ENCODE results near the gene XRN2. TPM values are rescaled to one million over a fixed set of nuclear protein-coding genes. Genes with fewer than 3 reads are reported as not detected.

XRN2 gene
- polyA plus RNA-seq, 3 donors: 53.1 to 111 (median 101) TPM

GRCh38 chr20:21286775-21287174 is 16.4 kb upstream of the XRN2 start:
- H3K4me3 ChIP-seq (replicated peaks in 1 of 3; ENCODE audit: low read depth in 2 of 3, low read length in 3 of 3): no peak overlapping the region
- no peaks in the 10 kb centered on the region for H3K79me2 ChIP-seq (ENCODE audit: insufficient read depth, low read length)
- no peak overlapping the region for H3K9ac ChIP-seq (ENCODE audit: insufficient read depth, low read length, poor library complexity, severe bottlenecking)
- intact Hi-C loops (cut with micrococcal nuclease): no loop called here
- no CpG with 5 or more reads among the region's 4 CpGs for WGBS (ENCODE audit: insufficient coverage)
- H3K36me3 Mint-ChIP-seq: no peaks in the 10 kb centered on the region
- H3K27me3 ChIP-seq (ENCODE audit: control insufficient read depth in 2 of 2, insufficient read depth in 2 of 2, low read length in 2 of 2): peaks cover 2 to 5% of the 10 kb centered on the region in 2 donors
- no peaks in the 10 kb centered on the region for H3K36me3 ChIP-seq (replicated peaks in 1 of 2; ENCODE audit: control insufficient read depth in 1 of 2, insufficient read depth in 2 of 2, low read length in 2 of 2)
- H3K9me3 ChIP-seq (replicated peaks in 1 of 2; ENCODE audit: control insufficient read depth in 1 of 2, insufficient read depth in 1 of 2, low read length in 2 of 2): peaks cover 2 to 6% of the 10 kb centered on the region in 2 donors
- H3K4me2 ChIP-seq (replicated peaks; ENCODE audit: extremely low read depth, low read length, poor library complexity, severe bottlenecking): no peak overlapping the region
- H2AFZ ChIP-seq (ENCODE audit: insufficient read depth, low read depth, low read length, poor library complexity, severe bottlenecking): no peak overlapping the region
- H3K4me1 Mint-ChIP-seq: no peaks in the 10 kb centered on the region
- no peak overlapping the region for H3K4me3 Mint-ChIP-seq
- peaks cover 15 to 27% (median 18%) of the 10 kb centered on the region in 3 donors for H3K27me3 Mint-ChIP-seq (ENCODE audit: low read depth in 3 of 3)
- no peak overlapping the region for H3K27ac Mint-ChIP-seq
- no peaks in the 10 kb centered on the region for H4K20me1 ChIP-seq (ENCODE audit: insufficient read depth, low read length)
- no peak for DNase-seq
- H3K4me1 ChIP-seq (ENCODE audit: control insufficient read depth in 1 of 2, insufficient read depth in 2 of 2, low read length in 2 of 2): no peaks in the 10 kb centered on the region
- TF ChIP-seq, protein P1, sequence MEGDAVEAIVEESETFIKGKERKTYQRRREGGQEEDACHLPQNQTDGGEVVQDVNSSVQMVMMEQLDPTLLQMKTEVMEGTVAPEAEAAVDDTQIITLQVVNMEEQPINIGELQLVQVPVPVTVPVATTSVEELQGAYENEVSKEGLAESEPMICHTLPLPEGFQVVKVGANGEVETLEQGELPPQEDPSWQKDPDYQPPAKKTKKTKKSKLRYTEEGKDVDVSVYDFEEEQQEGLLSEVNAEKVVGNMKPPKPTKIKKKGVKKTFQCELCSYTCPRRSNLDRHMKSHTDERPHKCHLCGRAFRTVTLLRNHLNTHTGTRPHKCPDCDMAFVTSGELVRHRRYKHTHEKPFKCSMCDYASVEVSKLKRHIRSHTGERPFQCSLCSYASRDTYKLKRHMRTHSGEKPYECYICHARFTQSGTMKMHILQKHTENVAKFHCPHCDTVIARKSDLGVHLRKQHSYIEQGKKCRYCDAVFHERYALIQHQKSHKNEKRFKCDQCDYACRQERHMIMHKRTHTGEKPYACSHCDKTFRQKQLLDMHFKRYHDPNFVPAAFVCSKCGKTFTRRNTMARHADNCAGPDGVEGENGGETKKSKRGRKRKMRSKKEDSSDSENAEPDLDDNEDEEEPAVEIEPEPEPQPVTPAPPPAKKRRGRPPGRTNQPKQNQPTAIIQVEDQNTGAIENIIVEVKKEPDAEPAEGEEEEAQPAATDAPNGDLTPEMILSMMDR (IDR thresholded peaks at IDR 0.05): no peak
- H3K9me3 Mint-ChIP-seq: peaks cover 5 to 17% (median 11%) of the 10 kb centered on the region in 7 donors
- H3K27ac ChIP-seq (ENCODE audit: low read depth in 1 of 2, low read length in 2 of 2): no peak overlapping the region

- H3K9me3 Mint-ChIP-seq: peaks cover 5 to 16% (median 11%) of the 10 kb centered on the region in 7 donors
- no peak for DNase-seq
- Histone ChIP-seq H4K20me1 (ENCODE audit: insufficient read depth, low read length) (no peaks in the 10 kb centered on the region), H3K36me3 (replicated peaks in 1 of 2; ENCODE audit: control insufficient read depth in 1 of 2, insufficient read depth in 2 of 2, low read length in 2 of 2) (no peaks in the 10 kb centered on the region), H3K4me3 (replicated peaks in 1 of 3; ENCODE audit: low read depth in 2 of 3, low read length in 3 of 3) (no peak overlapping the region), H3K79me2 (ENCODE audit: insufficient read depth, low read length) (no peaks in the 10 kb centered on the region), H2AFZ (ENCODE audit: insufficient read depth, low read depth, low read length, poor library complexity, severe bottlenecking) (no peak overlapping the region), H3K27ac (ENCODE audit: low read depth in 1 of 2, low read length in 2 of 2) (no peak overlapping the region), H3K4me1 (ENCODE audit: control insufficient read depth in 1 of 2, insufficient read depth in 2 of 2, low read length in 2 of 2) (no peaks in the 10 kb centered on the region), H3K4me2 (replicated peaks; ENCODE audit: extremely low read depth, low read length, poor library complexity, severe bottlenecking) (no peak overlapping the region), H3K9ac (ENCODE audit: insufficient read depth, low read length, poor library complexity, severe bottlenecking) (no peak overlapping the region), H3K27me3 (ENCODE audit: control insufficient read depth in 2 of 2, insufficient read depth in 2 of 2, low read length in 2 of 2) (peaks cover 2 to 5% of the 10 kb centered on the region in 2 donors), H3K9me3 (replicated peaks in 1 of 2; ENCODE audit: control insufficient read depth in 1 of 2, insufficient read depth in 1 of 2, low read length in 2 of 2) (peaks cover 2 to 6% of the 10 kb centered on the region in 2 donors)
- TF ChIP-seq, protein P1 (IDR thresholded peaks at IDR 0.05): no peak
- H3K27me3 Mint-ChIP-seq (ENCODE audit: low read depth in 3 of 3): peaks cover 13 to 24% (median 20%) of the 10 kb centered on the region in 3 donors
- 88% methylated on average over 12 of the region's 14 CpGs for WGBS (ENCODE audit: insufficient coverage)
- intact Hi-C loops (cut with micrococcal nuclease): no loop called here
- H3K4me1 Mint-ChIP-seq: no peaks in the 10 kb centered on the region
- H3K27ac Mint-ChIP-seq: peak overlapping the region in 1 of 7 donors; percentile 75
- H3K4me3 Mint-ChIP-seq: no peak overlapping the region
- H3K36me3 Mint-ChIP-seq: no peaks in the 10 kb centered on the region
Observed at GRCh38 chr20:21288587-21289370, 14.4 kb upstream of the XRN2 start.

All from CD14-positive monocyte (primary cell).